ENCODE data around the gene CDCA3.

The CDCA3 gene

GRCh38 chr12:6819106-6820030 lies 31.7 kb downstream of the CDCA3 start:
- no peak for DNase-seq

- no peak for DNase-seq
Observed at GRCh38 chr12:6818645-6819044, 32.4 kb downstream of the CDCA3 start.

GRCh38 chr12:6818222-6818621 lies 32.9 kb downstream of the CDCA3 start:
- DNase-seq: no peak

GRCh38 chr12:6817662-6818157 lies 33.4 kb downstream of the CDCA3 start:
- DNase-seq: no peak

GRCh38 chr12:6817098-6817497 lies 34.0 kb downstream of the CDCA3 start:
- DNase-seq: no peak

GRCh38 chr12:6816598-6816997 lies 34.5 kb downstream of the CDCA3 start:
- DNase-seq: no peak

- DNase-seq: no peak
Observed at GRCh38 chr12:6813363-6813762, 37.7 kb downstream of the CDCA3 start.

GRCh38 chr12:6810758-6811157 lies 40.3 kb downstream of the CDCA3 start:
- no peak for DNase-seq

GRCh38 chr12:6809056-6809455 lies 42.0 kb downstream of the CDCA3 start:
- no peak for DNase-seq

- no peak for DNase-seq
Observed at GRCh38 chr12:6807170-6807569, 43.9 kb downstream of the CDCA3 start.

- no peak for DNase-seq
Observed at GRCh38 chr12:6799147-6799546, 51.9 kb downstream of the CDCA3 start.

All from Kasumi-1 (cell line).